GM19468 (cell line): ENCODE data around the gene HSPA6.
"Not testable (repeated sequence)": the region's sequence is repeated elsewhere in the genome, so short reads cannot be mapped to it uniquely, and the experiment has no call there.

Experiments
- ATAC-seq: cut with Tn5 transposase; IDR thresholded peaks from one replicate; pipeline ENCODE4 v1.9.1; 2021; ENCODE audit warnings: mild to moderate bottlenecking, moderate library complexity, moderate number of reproducible peaks; ENCODE audit not compliant: unreplicated experiment; ENCODE audit errors: extremely low read depth

The HSPA6 gene

GRCh38 chr1:161523817-161524741 lies at the start of gene HSPA6:
Gene HSPA6 (plus strand): TSS chr1:161524540. CDS start chr1:161524659, 119 bp downstream.
- not testable (repeated sequence) for ATAC-seq

GRCh38 chr1:161477711-161478110 lies 46.6 kb upstream of the HSPA6 start:
- not testable (repeated sequence) for ATAC-seq

GRCh38 chr1:161478985-161479384 lies 45.4 kb upstream of the HSPA6 start:
- ATAC-seq: no peak

GRCh38 chr1:161480381-161481035 lies 43.8 kb upstream of the HSPA6 start:
- ATAC-seq: no peak

GRCh38 chr1:161481624-161482392 lies 42.5 kb upstream of the HSPA6 start:
- ATAC-seq: no peak

GRCh38 chr1:161482610-161483009 lies 41.7 kb upstream of the HSPA6 start:
- ATAC-seq: no peak

- ATAC-seq: no peak
Measured at GRCh38 chr1:161483361-161483760, 41.0 kb upstream of the HSPA6 start.

GRCh38 chr1:161484613-161485012 lies 39.7 kb upstream of the HSPA6 start:
- ATAC-seq: no peak

- ATAC-seq: no peak
Measured at GRCh38 chr1:161486806-161487741, 37.3 kb upstream of the HSPA6 start.

- ATAC-seq: no peak
Measured at GRCh38 chr1:161491472-161491871, 32.9 kb upstream of the HSPA6 start.

- ATAC-seq: no peak
Measured at GRCh38 chr1:161492827-161493226, 31.5 kb upstream of the HSPA6 start.

GRCh38 chr1:161494091-161494735 lies 30.1 kb upstream of the HSPA6 start:
- ATAC-seq: no peak

- no peak for ATAC-seq
Measured at GRCh38 chr1:161495490-161495889, 28.9 kb upstream of the HSPA6 start.

GRCh38 chr1:161497961-161498360 lies 26.4 kb upstream of the HSPA6 start:
- no peak for ATAC-seq

GRCh38 chr1:161498646-161499045 lies 25.7 kb upstream of the HSPA6 start:
- no peak for ATAC-seq

- no peak for ATAC-seq
Measured at GRCh38 chr1:161499099-161500039, 25.0 kb upstream of the HSPA6 start.

- ATAC-seq: no peak
Measured at GRCh38 chr1:161501234-161501633, 23.1 kb upstream of the HSPA6 start.

- ATAC-seq: no peak
Measured at GRCh38 chr1:161502181-161502580, 22.2 kb upstream of the HSPA6 start.
